ENCODE results near the gene SCRN2.

SCRN2 gene

DNA sequence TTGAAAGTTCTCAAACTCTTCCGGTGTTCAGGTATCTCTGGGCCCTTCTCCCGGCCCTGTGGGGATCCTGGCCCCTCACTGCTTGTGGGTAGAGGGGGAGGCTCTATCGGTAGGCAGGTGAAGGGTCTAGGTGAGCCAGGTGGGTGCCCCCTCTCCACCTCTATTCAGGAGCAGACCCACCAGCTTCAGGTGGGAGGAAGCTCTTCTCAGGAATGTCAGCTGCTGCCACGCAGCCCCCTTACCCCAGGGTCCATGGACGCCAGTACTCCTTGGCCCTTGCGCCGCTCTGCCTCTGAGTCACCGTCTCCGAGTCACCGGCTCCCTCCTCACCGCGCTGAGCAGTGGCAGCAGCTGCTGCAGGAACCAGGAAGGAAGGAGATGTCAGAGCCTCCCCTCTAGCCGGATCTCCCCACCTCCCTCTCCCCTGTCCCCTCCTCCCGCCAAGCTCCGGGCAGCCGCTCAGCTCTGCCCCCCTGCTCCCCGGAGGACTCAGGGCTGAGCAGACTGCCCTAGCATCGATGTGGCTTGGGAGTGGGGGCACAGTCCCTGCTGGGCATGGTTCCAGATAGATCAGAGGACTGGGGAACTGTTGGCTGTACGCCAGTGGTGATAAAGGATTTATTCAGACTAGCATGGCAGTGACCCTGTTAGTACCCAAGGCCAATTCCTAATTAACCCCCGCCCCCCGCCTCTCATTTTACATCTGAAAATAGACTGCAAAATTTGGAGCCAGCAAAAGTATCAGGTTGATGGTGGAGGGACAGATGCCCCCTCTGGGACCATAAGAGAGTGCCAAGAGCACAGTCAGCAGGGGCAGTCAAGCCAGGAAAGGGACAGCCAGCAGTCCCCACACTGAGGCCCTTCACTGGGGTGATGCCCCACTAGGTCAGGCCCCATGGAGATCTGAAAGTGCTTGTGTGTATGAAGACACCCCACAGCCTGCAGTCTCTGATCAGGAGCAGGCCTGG lies 19.4 kb downstream of the SCRN2 start, which contains the start of gene OSBPL7:
Gene OSBPL7 (minus strand): TSS at position 371 of the 968 bp plus-strand sequence. CDS start 1,516 bp downstream, outside the sequence.
- no peak for DNase-seq (ENCODE audit: low read depth, low spot score)

DNA sequence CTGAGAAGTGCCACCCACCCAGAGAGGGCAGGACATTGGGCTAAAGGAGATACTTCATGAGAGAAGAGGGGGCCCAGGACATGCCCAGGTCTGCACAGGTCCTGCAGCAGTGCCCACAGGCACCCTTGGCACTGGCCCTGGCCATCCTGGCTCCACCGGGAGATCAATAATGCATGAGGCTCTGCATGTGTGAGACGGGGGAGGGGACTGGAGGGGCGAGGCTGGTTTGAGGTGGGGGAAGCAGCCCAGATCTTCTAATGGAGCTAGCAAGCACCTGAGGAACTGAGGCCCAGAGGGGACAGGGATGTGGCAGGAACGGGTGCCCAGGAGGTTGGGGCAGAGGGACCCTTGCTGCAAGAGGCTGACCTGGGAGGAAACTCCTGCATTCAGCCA lies 20.0 kb downstream of the SCRN2 start:
- no peak for DNase-seq (ENCODE audit: low read depth, low spot score)

DNA sequence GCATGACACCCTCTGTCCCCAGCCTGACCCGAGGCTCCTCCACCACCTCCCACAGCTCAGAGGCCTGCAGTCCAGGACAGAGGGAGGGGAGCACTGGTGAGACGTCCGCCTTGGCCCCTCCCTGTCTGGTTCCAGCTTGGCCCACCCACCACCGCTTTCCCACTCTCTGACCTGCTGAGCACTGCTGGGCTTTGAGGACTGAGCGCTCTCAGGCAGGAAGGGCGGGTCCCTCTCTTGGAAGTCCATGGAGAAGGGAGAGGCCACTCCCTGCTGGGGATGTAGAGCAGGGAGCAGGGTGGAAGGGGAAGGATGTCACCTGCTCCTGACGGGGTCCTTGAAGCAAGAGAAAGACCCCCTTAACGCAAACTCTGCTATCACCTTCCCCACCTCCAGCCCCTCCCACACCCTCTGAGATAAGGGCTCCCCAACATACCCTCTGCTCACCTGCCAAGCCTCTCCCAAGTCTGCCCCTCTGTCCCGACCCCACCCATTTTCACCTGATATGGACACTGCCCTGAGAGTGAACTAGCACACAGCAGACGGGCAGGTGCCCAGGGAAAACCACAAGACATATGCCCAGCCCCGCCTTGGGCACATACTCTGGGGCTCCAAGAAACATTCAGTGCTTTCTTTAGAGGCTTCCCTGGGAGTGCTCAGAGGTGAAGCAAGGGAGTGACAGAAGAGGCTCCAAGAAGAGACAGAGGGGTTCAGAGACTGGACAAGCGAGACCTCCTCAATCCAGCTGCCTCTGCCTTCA lies 20.9 kb downstream of the SCRN2 start:
- DNase-seq (ENCODE audit: low read depth, low spot score), result no peak

DNA sequence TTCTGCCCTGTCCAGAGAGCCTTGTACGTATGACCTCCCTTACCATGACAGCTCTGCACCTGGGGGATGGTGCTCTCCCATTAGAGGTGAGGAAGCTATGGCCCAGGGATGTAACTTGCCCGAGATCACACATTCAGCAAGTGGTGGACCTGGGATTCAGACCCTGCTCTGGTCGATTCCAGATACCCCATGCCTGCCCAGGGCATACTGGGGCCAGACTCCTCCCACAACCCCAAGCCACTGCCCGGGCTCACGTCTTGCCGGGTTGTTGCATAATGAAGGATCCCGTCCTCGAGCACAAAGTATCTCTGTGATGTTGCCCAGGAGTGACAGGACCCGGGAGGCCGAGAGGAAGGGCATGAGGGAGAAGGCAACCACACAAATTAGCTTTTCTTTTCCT lies 21.6 kb downstream of the SCRN2 start:
- DNase-seq (ENCODE audit: low read depth, low spot score), result no peak

DNA sequence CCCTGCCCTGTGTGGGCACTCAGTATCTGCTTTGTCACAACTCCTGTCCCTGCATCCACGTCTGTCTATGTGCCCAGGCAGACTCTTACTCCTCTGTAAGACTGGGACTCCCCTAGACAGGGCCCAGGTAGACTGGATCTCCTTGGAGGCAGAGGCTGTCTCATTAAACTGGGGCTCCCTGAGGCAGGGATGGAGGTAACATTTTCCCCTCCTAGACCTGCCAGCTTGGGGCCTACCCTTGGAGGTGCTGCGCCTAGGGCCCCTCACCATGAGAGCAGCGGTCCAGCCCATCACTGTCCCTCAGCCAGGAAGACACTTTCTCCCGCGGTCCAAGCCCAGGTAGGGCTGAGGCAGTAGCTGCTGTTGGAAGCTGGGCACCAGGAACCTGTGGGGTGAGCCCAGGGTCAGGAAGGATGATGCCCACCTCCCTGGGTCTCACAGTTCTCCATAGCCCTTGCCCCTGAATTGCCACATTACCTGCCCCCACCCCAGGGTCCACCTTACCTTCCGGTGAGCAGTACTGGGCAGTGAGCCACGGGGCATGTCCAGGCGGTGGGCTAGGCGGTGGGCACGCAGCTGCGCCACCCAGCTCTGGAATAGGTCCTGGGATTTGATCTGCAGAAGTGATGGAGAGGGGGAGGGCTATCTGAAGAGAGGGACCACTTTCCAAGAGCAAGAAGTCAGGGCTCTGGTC lies 22.9 kb downstream of the SCRN2 start:
- DNase-seq (ENCODE audit: low read depth, low spot score), result no peak

DNA sequence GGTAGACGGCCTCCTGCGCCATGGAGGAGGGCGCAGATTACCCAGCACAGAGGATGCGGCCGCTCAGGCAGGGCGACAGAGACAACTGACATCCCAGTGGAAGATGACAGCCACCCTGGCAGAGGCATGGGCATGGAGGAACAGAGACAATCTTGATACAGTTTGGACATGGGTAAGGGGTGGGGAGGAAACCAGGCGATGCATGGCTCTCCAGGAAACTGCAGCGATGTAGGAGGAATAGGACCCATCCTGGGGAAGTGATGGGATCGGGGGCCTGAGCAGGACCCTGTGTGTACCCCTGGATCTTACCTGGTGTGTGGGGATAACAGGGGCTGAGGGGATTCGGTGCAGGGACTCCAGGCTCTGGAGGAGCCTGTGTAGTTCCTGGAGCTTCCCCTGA lies 24.1 kb downstream of the SCRN2 start:
- no peak for DNase-seq (ENCODE audit: low read depth, low spot score)

DNA sequence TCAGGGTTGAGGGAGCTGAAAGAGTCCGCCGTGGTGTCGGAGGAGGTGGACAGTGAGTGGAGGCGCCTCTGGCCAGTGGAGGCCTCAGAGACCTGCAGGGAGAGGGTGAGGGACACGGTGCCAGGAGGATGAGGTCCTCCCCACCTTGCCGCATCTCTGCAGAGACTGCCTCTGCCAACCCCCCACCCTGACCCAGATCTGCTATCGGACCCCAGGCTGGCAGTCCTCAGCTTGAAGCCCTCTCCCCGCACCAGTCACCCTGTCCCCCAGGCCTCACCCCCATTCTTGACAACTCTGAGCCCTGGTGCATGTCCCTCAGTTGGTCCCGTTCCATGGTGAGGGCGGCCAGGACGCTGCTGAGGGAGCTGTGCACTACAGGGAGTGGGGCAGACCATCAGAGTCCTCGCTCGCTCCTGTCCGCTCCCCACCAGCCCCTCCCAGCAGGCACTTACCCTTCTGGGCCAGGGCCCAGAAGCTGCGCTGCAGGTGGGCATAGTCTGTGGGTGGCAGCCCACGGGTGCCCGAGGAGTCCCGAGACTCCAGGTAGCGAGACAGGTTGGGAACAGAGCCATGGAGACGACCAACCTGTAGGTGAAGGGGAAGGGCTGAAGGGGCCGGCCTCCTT lies 24.9 kb downstream of the SCRN2 start:
- DNase-seq (ENCODE audit: low read depth, low spot score), result no peak

DNA sequence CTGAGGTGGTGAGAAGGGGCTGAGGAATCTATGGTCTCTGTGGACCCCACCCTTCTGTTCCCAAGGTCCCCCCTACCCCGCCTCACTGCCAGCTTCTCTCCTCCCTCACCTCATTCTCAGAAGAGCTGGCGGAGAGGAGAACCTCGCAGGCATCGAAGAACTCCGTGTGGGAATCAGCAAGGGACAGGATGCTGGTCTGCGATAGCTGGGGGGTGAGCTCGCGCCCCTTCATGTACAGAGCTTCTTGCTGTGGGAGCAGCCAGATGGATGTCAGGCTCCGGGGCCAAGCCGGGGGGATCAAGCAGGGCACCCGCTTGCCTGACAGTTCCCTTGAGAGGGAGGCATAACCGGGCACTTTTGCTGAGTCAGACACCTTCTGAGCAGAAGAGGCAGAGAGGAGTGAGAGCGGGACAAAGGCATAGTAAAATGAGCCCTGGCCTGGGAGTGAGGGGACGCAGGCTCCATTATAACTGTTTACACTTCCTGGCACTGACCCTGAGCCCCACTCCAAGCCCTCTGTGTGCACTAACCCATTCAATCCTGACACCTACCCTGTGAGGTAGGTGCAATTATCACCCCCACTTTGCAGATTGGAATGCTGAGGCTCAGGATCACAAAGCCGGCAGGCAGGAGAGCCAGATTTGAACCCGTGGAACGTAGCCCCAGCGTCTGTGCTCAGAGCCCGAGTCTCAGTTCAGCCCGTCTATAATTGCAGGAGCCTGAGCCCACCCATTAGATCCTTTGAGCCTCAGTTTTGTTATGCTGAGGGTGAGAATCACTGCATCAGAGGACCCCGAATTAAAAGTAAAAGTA lies 25.8 kb downstream of the SCRN2 start:
- no peak for DNase-seq (ENCODE audit: low read depth, low spot score)

DNA sequence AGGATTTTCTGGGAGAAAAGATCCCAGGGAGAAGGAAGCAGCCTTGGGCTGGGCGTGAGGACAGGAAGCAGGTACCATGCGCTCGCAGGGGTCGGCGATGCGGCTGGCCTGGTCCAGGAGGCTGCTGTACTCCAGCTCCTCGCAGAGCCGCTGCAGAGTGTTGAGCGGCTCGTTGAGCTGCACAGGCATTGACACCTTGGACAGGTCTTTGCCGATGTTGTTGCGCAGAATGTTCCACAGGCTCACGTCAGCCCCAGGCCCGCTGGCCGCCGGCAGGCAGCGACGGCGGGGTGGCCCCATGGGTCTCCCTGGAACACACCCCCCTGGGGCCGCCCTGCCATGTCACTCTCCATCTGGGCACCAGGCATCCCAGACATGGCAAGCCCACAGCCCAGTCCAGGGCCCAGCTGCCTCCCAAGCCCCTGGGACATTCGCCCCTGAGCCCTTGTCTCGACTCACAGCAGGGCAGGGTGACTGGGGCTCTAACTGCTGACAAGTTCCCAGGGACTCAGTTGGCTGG lies 27.5 kb downstream of the SCRN2 start:
- no peak for DNase-seq (ENCODE audit: low read depth, low spot score)

DNA sequence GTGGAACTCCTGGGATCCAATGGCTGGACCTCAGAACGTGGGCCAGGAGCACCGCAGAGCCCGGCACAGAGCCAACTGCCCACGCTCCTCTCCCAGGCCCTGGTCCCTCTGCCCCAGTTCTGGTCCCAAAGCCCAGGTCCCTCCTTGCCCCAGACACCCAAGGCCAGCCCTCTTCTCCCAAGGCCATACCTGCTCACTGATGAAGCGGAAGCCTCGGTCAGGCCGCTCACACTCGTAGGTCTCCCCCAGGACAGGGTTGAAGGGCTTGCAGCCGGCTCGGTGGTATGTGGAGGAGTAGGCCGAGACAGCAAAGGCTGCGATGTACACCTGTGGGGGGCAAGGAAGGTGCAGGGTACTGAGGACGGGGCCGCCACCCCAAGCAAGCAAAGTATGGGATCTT lies 28.0 kb downstream of the SCRN2 start:
- no peak for DNase-seq (ENCODE audit: low read depth, low spot score)

DNA sequence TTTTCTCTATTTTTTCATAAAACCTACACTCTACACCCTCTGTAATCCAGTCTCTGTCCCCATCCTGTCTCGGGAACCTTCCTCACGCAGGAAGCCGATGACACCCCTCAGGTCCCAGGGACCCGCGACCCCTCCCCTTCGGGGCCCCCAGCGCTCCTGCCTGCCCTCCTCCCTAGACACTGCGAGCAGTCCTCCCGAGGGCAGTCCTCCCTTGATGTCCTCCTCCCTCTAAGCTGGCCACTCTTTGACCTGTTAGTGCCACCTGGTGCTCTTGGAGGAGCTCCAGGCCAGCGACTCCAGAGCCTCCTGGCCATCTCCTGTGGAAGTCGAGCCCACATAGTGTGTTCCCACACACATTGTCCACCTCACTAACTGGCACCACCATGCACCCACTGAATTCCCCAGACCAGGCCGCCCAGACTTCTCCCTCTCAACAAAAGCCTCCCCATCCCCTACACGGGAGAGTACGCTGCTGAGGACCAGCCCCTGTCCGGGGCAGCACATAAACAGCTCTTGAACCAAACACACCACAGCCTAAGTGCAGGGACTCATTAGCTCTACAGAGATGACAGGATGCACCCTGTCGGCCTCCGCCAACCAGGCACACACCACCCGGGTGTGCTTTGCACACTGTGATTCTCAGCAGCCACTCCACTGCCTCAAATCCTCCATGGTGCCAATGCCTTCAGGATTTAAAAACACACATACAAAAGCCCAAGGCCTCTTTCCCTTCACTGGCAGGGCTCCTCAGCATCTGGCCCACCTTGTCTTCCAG lies 28.7 kb downstream of the SCRN2 start:
- DNase-seq (ENCODE audit: low read depth, low spot score), result no peak

DNA sequence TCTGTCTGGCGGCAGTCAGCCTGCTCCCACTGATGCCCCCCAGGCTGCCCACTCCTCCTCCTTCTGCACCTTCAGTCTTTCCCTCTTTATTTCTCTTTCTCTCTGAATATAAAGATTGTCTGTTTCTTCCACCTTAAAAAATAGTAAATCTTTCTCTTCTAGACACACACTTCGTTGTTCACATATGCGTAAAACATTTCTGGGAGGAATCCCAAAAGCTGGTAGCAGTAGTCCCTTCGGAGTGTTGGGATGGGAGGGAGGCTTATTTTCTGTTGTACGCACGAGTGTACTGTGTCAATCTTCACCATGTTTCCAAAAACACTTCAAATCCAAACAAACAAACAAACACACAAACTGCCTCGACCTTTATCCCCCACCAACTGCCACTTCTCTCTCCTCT lies 29.4 kb downstream of the SCRN2 start:
- no peak for DNase-seq (ENCODE audit: low read depth, low spot score)

DNA sequence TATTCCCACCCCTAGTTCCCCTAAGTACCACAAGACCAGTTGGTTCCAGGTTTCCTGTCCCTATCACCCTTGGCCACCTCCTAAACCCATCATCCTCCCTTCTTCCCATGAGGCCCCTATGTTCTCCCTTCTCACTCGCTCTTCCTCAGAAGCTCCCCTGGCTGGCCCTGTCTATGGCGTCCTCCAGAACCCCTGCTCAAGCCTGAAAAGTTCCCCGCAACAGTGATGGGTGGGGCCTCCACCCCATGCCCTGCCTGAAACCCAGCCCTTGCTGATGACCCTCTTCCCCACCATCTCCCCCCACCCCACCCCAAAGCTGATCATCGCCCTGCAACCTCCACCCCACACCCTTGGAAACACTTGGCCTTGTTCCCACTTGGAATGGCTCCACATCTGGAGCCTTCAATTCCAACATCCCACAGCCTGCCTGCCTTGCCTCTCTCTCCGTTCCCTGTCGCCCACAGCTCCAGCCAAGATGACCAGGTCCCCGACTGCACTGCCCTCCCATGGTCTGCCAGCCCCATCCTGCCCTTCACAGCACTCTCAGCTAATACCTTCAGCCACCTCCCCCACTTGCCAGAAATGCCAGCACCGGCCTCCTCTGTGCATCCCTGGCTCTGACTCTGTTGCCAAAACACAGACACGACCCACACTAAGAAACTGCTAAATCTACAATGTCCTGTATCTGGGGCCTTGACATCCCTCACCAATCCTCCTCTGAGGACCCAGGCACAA lies 30.0 kb downstream of the SCRN2 start:
- no peak for DNase-seq (ENCODE audit: low read depth, low spot score)

DNA sequence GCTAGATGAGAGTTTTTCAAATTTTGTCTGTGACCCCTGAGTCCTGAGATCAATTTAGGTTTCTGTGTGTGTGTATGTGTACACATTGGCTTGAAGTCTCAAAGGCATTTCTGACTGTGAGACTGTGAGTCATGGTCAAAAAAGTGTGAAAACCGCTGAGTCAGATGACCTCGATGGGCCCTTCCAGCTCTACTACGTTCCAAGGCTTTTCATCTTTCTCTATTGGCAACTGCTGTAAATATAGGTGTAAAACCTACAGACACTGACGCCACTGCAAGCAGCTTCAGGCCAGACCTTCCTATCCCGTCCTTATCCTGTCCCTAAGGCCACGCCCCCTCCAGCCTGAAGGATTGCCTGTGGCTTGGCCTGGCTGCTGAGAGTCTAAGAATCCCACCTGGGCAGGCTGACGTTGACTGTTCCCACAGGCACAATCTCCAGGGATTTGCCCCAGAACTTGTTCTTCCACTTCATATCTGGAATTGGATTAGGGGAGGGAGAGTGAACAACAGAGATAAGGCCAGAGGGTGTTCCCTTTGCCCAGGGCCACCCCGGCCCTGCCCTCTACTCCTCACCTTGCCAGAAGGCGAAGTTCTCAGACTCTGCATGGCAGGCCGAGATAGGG lies 30.8 kb downstream of the SCRN2 start:
- DNase-seq (ENCODE audit: low read depth, low spot score), result no peak

DNA sequence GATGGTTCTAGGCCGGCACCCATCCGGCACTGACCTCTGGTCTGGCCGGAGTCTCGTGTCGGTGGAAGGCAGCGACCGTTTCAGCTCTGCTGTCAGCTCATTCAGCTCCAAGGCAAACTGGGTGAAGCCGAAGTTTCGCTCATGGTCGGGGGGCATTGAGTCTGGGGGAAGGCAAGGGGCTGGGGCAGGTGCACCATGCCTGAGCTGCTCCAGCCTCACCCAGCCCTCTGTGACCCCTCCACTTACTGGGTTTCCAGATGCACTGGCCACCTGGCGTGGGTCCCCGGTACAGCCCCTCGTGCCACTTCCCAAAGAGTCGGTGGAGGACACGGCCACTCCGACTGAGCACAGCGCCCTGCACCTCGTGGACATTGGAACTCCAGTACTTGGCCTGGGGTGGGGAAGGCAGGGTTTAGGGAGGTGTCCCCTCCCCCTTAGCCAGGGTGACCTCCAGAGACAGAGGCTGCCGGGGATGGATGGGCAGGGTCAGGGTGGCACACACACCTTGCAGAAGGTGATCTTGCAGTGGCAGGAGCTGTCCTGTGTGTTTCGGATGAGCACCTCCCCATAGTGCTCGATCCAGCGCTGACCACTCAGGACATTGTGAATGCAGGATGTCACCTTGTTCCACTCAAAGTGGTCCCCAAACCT lies 32.1 kb downstream of the SCRN2 start:
- DNase-seq (ENCODE audit: low read depth, low spot score), result no peak

DNA sequence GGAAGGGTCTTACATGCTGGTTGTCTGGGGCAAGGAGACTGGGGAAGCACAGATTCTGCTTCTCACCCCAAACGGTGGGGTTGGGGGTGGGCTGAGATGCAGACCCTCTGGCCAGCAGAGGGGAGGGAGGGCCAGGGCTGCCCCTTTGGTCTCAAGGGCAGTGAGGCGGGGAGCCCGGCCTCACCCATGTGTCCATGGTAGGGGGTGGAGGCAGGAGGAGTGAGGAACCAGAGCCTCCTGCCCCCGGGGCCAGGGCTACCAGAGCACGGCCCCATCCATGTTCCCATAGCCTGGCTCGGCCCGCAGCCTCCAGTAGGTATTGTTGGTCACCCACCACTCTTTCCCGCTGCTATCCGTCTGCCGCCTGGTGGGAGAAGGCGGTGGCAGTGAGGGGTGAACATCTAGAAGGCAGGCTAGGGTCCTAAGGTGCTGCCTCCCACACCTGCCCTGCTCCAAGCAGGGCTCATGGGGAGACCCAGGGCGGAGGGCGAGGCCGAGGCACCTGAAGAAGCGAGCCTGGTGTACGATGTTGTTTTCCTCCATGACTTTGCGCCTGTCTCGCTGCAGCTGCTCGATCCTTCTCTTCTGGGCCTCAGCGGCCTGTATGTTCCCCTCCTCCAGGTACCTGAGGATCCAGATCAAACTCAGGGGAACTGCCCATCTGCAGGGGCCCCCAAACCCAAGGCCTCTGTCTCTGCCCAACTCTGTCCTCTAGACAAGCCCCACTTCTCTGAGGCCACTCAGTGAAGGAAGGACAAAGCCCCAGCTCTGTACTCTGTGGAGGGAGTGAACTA lies 32.8 kb downstream of the SCRN2 start:
- no peak for DNase-seq (ENCODE audit: low read depth, low spot score)

DNA sequence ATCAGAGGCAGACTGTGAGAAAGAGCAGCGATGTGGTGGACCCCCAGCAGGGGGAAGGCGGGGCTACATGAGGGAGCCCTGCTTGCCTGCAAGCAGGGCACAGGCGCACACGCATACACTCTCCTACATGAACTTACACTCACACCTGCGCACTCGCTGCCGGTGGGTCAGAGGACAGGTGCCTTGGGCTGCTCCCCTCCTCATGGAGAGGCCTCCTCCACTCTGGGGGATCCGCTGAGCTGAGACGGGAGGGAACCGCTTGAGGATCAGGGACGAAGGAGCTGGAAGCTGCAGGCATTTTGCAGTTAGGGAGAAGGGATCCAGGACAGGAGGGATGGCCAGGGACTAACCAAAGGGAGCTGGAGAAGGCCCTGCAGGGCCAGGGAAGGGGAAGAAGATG lies 33.7 kb downstream of the SCRN2 start:
- DNase-seq (ENCODE audit: low read depth, low spot score), result no peak
